ENCODE measurements around the gene FCN2. TPM values are rescaled to one million over a fixed set of nuclear protein-coding genes. Genes with fewer than 3 reads are reported as not detected.

FCN2 gene
- total and polyA plus RNA-seq, 9 of the 15 experiments (the other 6 are each of a cell fraction or from before 2014, with no cell fraction given) = not detected

GRCh38 chr9:134846187-134846586 is 34.4 kb upstream of the FCN2 start:
- Histone ChIP-seq H3K4me1 (replicated peaks in 1 of 2; ENCODE audit: control insufficient read depth in 2 of 2, insufficient read depth in 2 of 2, low read length in 2 of 2) (peaks cover 0 to 4% of the 10 kb centered on the region in 2 experiments; a peak in 1 of 5 replicates), H3K9ac (ENCODE audit: insufficient read depth in 1 of 2, low read depth in 2 of 2, low read length in 2 of 2) (no peak overlapping the region), H3K9me3 (replicated peaks; ENCODE audit: control insufficient read depth, insufficient read depth, low read depth, low read length) (no peaks in the 10 kb centered on the region), H4K20me1 (replicated peaks; ENCODE audit: control insufficient read depth, insufficient read depth, low read length) (no peaks in the 10 kb centered on the region; the same call in 1 of the 2 replicates), H3K4me3 (no peak overlapping the region), H3K36me3 (ENCODE audit: control insufficient read depth, insufficient read depth, low read length) (no peaks in the 10 kb centered on the region), H3K9me1 (ENCODE audit: control insufficient read depth, insufficient read depth, low read length) (no peaks in the 10 kb centered on the region), H3K27me3 (ENCODE audit: control insufficient read depth in 2 of 2, insufficient read depth in 2 of 2, low read length in 2 of 2) (peaks cover 0 to 32% of the 10 kb centered on the region in 2 experiments; a peak in 4 of 5 replicates), H3K4me2 (ENCODE audit: insufficient read depth, low read length) (no peak overlapping the region), H3K27ac (ENCODE audit: extremely low read depth, low read depth, low read length) (no peak overlapping the region), H2AFZ (ENCODE audit: low read depth, low read length) (no peak overlapping the region), H3K79me2 (ENCODE audit: control insufficient read depth, insufficient read depth, low read length) (no peaks in the 10 kb centered on the region)
- no peak for TF ChIP-seq ZNF347 (CRISPR knock-in tag; IDR thresholded peaks at IDR 0.05; ENCODE audit: low read depth)
- TF ChIP-seq LEF1 (IDR thresholded peaks at IDR 0.05) = no peak
- TF ChIP-seq ZNF274 (IDR thresholded peaks at IDR 0.05; ENCODE audit: borderline replicate concordance, low read depth, low read length) = no peak
- no peak for TF ChIP-seq MXD1 (CRISPR knock-in tag; IDR thresholded peaks at IDR 0.05; ENCODE audit: borderline replicate concordance, poor library complexity, severe bottlenecking)
- TF ChIP-seq RHOXF2B (CRISPR knock-in tag; conservative IDR thresholded peaks at IDR 0.05) = no peak
- no peak for TF ChIP-seq RBM34 (IDR thresholded peaks at IDR 0.05; ENCODE audit: borderline replicate concordance, insufficient read depth, low read length)
- TF ChIP-seq ZNF75A (CRISPR knock-in tag; IDR thresholded peaks at IDR 0.05) = no peak
- no peak for TF ChIP-seq POU5F1 (IDR thresholded peaks at IDR 0.05; ENCODE audit: borderline replicate concordance, low read depth, low read length, partially characterized antibody)
- no peak for TF ChIP-seq MAFK (IDR thresholded peaks at IDR 0.05; ENCODE audit: low read length)
- TF ChIP-seq ATF1 (CRISPR knock-in tag; IDR thresholded peaks at IDR 0.05) = no peak
- no peak for TF ChIP-seq ATF1 (tag; IDR thresholded peaks at IDR 0.05)
- intact Hi-C loops (cut with micrococcal nuclease) = no loop called here
- ChIA-PET CTCF (ENCODE audit: low intra/inter-chr PET ratio) (no interaction called here), POLR2A (no interaction called here)
- DNase-seq (ENCODE audit: extremely low read depth in 1 of 4, low spot score in 3 of 4) (no peak), FAIRE-seq (no peak), ATAC-seq (no peak)
- in situ Hi-C loops (cut with MboI) = no loop called here
- under 1% methylated on average over 16 of the region's 16 CpGs for WGBS (ENCODE audit: insufficient coverage, low coverage, missing lambda C conversion rate)
- no TSS peak for BruUV-seq (replicated peaks)

All from K562 (cell line).